GM23338 (cell line): ENCODE results near the gene SEZ6L. TPM values are rescaled to one million over a fixed set of nuclear protein-coding genes. Genes with fewer than 3 reads are reported as not detected.

Experiments used
- ATAC-seq: fragments of 200-7000 bp; cut with Tn5 transposase; 3 replicates; pipeline ENCODE4 v1.9.1; 2020
- DNase-seq: peaks from one replicate; pipeline ENCODE4 v3.0.0-alpha.2; 2015; ENCODE audit warnings: low spot score
- H2AFZ ChIP-seq: fragments of 200-600 bp; sonication (generic); 2 replicates; pipeline ENCODE4 v1.8.0; 2016; ENCODE audit warnings: antibody characterized with exemption, mild to moderate bottlenecking, moderate library complexity
- H3F3A ChIP-seq: fragments of 200-600 bp; sonication (generic); replicated peaks from 2 replicates; pipeline ENCODE4 v1.8.0; 2017; ENCODE audit warnings: antibody characterized with exemption, mixed run types, low read depth
- H3K27ac ChIP-seq: fragments of 200-600 bp; sonication (generic); 2 replicates; pipeline ENCODE4 v1.6.1; 2016; ENCODE audit warnings: low read depth
- H3K27me3 ChIP-seq: fragments of 200-600 bp; sonication (generic); 2 replicates; pipeline ENCODE4 v1.8.0; 2016; ENCODE audit warnings: mild to moderate bottlenecking, mixed run types, moderate library complexity; ENCODE audit not compliant: insufficient read depth
- H3K36me3 ChIP-seq: fragments of 200-600 bp; sonication (generic); 2 replicates; pipeline ENCODE4 v1.8.0; 2016; ENCODE audit warnings: mild to moderate bottlenecking; ENCODE audit not compliant: insufficient read depth
- H3K4me1 ChIP-seq: fragments of 200-600 bp; sonication (generic); 2 replicates; pipeline ENCODE4 v1.8.0; 2016; ENCODE audit warnings: mild to moderate bottlenecking, moderate library complexity; ENCODE audit not compliant: insufficient read depth
- H3K4me2 ChIP-seq: fragments of 200-600 bp; sonication (generic); 2 replicates; pipeline ENCODE4 v1.7.1; 2017; ENCODE audit warnings: mixed run types
- H3K4me3 ChIP-seq: fragments of 200-600 bp; sonication (generic); 2 replicates; pipeline ENCODE4 v1.6.1; 2016; ENCODE audit warnings: mixed run types
- H3K79me2 ChIP-seq: fragments of 200-600 bp; sonication (generic); replicated peaks from 2 replicates; pipeline ENCODE4 v1.8.0; 2017; ENCODE audit warnings: mild to moderate bottlenecking; ENCODE audit not compliant: insufficient read depth
- H3K9me2 ChIP-seq: fragments of 200-600 bp; sonication (generic); 2 replicates; pipeline ENCODE4 v1.8.0; 2017; ENCODE audit not compliant: insufficient read depth
- H4K20me1 ChIP-seq: fragments of 200-600 bp; sonication (generic); replicated peaks from 2 replicates; pipeline ENCODE4 v1.8.0; 2017; ENCODE audit warnings: mild to moderate bottlenecking; ENCODE audit not compliant: insufficient read depth
- H3K27ac Mint-ChIP-seq: 2 replicates; pipeline ENCODE4 v1.8.0; 2020; ENCODE audit warnings: inconsistent platforms, mild to moderate bottlenecking, moderate library complexity, mixed read lengths
- H3K27me3 Mint-ChIP-seq: 3 replicates; pipeline ENCODE4 v1.8.0; 2022; ENCODE audit warnings: low read depth, mild to moderate bottlenecking, moderate library complexity, mixed read lengths, inconsistent platforms; ENCODE audit not compliant: insufficient read depth, poor library complexity
- H3K36me3 Mint-ChIP-seq: 3 replicates; pipeline ENCODE4 v1.8.0; 2021; ENCODE audit warnings: low read depth, mild to moderate bottlenecking, inconsistent platforms, moderate library complexity, mixed read lengths
- H3K4me1 Mint-ChIP-seq: 3 replicates; pipeline ENCODE4 v1.8.0; 2020; ENCODE audit warnings: mild to moderate bottlenecking, inconsistent platforms, mixed read lengths
- H3K4me3 Mint-ChIP-seq: 3 replicates; pipeline ENCODE4 v1.8.0; 2021; ENCODE audit warnings: moderate library complexity, mild to moderate bottlenecking, inconsistent platforms, mixed read lengths
- H3K9me3 Mint-ChIP-seq: 3 replicates; pipeline ENCODE4 v1.8.0; 2020; ENCODE audit warnings: moderate library complexity, mild to moderate bottlenecking, inconsistent platforms, mixed read lengths
- CREB1 ChIP-seq: fragments of 250-450 bp; sonication (Bioruptor Pico); IDR thresholded peaks from 2 replicates; pipeline ENCODE4 v1.5.0; 2020; ENCODE audit warnings: low read depth, mild to moderate bottlenecking, moderate library complexity
- EZH2phosphoT487 ChIP-seq: fragments of 200-600 bp; sonication (generic); IDR thresholded peaks from one replicate; pipeline ENCODE4 v1.8.1; 2018; ENCODE audit warnings: antibody characterized with exemption; ENCODE audit not compliant: unreplicated experiment
- JUNB ChIP-seq: IDR thresholded peaks from one replicate; pipeline ENCODE4 v1.6.1; 2016; ENCODE audit warnings: antibody characterized with exemption; ENCODE audit not compliant: unreplicated experiment
- NANOG ChIP-seq: IDR thresholded peaks from 2 replicates; pipeline ENCODE4 v1.6.1; 2016; ENCODE audit warnings: antibody characterized with exemption, borderline replicate concordance
- POLR2AphosphoS5 ChIP-seq: IDR thresholded peaks from 2 replicates; pipeline ENCODE4 v1.6.1; 2016; ENCODE audit warnings: antibody characterized with exemption, low read depth
- STAT1 ChIP-seq: IDR thresholded peaks from one replicate; pipeline ENCODE4 v1.6.1; 2016; ENCODE audit warnings: antibody characterized with exemption; ENCODE audit not compliant: unreplicated experiment
- ZNF114 ChIP-seq: fragments of 250-450 bp; sonication (Bioruptor Pico); IDR thresholded peaks from 2 replicates; pipeline ENCODE4 v1.5.0; 2020; ENCODE audit warnings: mild to moderate bottlenecking, moderate library complexity
- ZNF331 ChIP-seq: fragments of 250-450 bp; sonication (Bioruptor Pico); IDR thresholded peaks from 2 replicates; pipeline ENCODE4 v1.5.0; 2020; ENCODE audit warnings: low read depth, mild to moderate bottlenecking, moderate library complexity
- polyA plus RNA-seq: library from polyadenylated mRNA; unstranded; fragments of >200 nt; fragmentation: Nextera tagmentation; extraction: Ambion mirVana; gene quantifications from 2 replicates; pipeline ENCODE4 v1.2.1, GENCODE V29; 2016
- total RNA-seq: library from RNA; depleted of rRNA; stranded (reverse); fragments of >200 nt; shearing (Covaris generic); gene quantifications from 2 replicates; pipeline ENCODE4 v1.2.3, GENCODE V29; 2014
- TF ChIP-seq, protein P1 (sequence below): fragments of 250-450 bp; sonication (Bioruptor Pico); IDR thresholded peaks from 2 replicates; pipeline ENCODE4 v1.5.0; 2020; ENCODE audit warnings: mild to moderate bottlenecking, moderate library complexity
- TF ChIP-seq, protein P2 (sequence below): IDR thresholded peaks from one replicate; pipeline ENCODE4 v1.6.1; 2018; ENCODE audit warnings: antibody characterized with exemption; ENCODE audit not compliant: unreplicated experiment
- TF ChIP-seq, protein P3 (sequence below): IDR thresholded peaks from 2 replicates; pipeline ENCODE4 v1.6.1; 2016; ENCODE audit warnings: antibody characterized with exemption

Gene SEZ6L
- total and polyA plus RNA-seq, 2 experiments from 2014 or later = 0.13 to 0.24 TPM

DNA sequence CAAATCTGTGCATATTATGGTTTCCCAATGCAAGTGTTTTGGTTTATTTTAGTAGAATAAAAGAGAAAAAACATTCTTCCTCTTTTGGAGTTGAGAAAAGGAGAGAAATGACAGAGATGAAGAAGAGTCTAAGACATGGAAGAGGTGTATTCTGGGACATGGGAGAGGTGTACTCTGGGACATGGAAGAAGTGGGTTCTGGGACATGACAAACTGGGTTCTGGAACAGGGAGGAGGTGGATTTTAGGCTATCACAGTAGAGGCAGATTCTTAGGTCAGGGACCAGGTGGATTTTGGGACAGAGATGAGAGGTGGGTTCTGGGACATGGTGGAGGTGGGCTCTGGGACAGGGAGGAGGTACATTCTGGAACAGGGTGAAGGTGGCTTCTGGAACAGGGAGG, 257.7 kb downstream of the SEZ6L start:
- Mint-ChIP-seq H3K36me3 (peaks cover 4% of the 10 kb centered on the region; the same call in 1 of the 3 replicates), H3K27me3 (peaks cover 23% of the 10 kb centered on the region), H3K27ac (no peak overlapping the region), H3K4me3 (peak overlapping the region; percentile 32; the same call in 2 of the 3 replicates), H3K9me3 (peaks cover 3% of the 10 kb centered on the region; the same call in 2 of the 3 replicates), H3K4me1 (peaks cover 14% of the 10 kb centered on the region)
- Histone ChIP-seq H3K79me2 (no peaks in the 10 kb centered on the region; the same call in 1 of the 2 replicates), H3K27ac (no peak overlapping the region), H3K4me2 (no peak overlapping the region), H3K9me2 (peaks cover 3% of the 10 kb centered on the region; the same call in 1 of the 2 replicates), H4K20me1 (no peaks in the 10 kb centered on the region; the same call in 1 of the 2 replicates), H2AFZ (no peak overlapping the region), H3K4me3 (no peak overlapping the region), H3K27me3 (peaks cover 24% of the 10 kb centered on the region), H3K36me3 (no peaks in the 10 kb centered on the region), H3K4me1 (peaks cover 12% of the 10 kb centered on the region; the same call in 1 of the 2 replicates), H3F3A (peaks cover 8% of the 10 kb centered on the region)
- DNase-seq (no peak), ATAC-seq (no peak)
- no peak for TF ChIP-seq NANOG
- TF ChIP-seq JUNB = no peak
- TF ChIP-seq EZH2phosphoT487 = no peak
- TF ChIP-seq ZNF114 (CRISPR knock-in tag) = no peak
- no peak for TF ChIP-seq ZNF331
- TF ChIP-seq STAT1 = no peak
- TF ChIP-seq, protein P1, sequence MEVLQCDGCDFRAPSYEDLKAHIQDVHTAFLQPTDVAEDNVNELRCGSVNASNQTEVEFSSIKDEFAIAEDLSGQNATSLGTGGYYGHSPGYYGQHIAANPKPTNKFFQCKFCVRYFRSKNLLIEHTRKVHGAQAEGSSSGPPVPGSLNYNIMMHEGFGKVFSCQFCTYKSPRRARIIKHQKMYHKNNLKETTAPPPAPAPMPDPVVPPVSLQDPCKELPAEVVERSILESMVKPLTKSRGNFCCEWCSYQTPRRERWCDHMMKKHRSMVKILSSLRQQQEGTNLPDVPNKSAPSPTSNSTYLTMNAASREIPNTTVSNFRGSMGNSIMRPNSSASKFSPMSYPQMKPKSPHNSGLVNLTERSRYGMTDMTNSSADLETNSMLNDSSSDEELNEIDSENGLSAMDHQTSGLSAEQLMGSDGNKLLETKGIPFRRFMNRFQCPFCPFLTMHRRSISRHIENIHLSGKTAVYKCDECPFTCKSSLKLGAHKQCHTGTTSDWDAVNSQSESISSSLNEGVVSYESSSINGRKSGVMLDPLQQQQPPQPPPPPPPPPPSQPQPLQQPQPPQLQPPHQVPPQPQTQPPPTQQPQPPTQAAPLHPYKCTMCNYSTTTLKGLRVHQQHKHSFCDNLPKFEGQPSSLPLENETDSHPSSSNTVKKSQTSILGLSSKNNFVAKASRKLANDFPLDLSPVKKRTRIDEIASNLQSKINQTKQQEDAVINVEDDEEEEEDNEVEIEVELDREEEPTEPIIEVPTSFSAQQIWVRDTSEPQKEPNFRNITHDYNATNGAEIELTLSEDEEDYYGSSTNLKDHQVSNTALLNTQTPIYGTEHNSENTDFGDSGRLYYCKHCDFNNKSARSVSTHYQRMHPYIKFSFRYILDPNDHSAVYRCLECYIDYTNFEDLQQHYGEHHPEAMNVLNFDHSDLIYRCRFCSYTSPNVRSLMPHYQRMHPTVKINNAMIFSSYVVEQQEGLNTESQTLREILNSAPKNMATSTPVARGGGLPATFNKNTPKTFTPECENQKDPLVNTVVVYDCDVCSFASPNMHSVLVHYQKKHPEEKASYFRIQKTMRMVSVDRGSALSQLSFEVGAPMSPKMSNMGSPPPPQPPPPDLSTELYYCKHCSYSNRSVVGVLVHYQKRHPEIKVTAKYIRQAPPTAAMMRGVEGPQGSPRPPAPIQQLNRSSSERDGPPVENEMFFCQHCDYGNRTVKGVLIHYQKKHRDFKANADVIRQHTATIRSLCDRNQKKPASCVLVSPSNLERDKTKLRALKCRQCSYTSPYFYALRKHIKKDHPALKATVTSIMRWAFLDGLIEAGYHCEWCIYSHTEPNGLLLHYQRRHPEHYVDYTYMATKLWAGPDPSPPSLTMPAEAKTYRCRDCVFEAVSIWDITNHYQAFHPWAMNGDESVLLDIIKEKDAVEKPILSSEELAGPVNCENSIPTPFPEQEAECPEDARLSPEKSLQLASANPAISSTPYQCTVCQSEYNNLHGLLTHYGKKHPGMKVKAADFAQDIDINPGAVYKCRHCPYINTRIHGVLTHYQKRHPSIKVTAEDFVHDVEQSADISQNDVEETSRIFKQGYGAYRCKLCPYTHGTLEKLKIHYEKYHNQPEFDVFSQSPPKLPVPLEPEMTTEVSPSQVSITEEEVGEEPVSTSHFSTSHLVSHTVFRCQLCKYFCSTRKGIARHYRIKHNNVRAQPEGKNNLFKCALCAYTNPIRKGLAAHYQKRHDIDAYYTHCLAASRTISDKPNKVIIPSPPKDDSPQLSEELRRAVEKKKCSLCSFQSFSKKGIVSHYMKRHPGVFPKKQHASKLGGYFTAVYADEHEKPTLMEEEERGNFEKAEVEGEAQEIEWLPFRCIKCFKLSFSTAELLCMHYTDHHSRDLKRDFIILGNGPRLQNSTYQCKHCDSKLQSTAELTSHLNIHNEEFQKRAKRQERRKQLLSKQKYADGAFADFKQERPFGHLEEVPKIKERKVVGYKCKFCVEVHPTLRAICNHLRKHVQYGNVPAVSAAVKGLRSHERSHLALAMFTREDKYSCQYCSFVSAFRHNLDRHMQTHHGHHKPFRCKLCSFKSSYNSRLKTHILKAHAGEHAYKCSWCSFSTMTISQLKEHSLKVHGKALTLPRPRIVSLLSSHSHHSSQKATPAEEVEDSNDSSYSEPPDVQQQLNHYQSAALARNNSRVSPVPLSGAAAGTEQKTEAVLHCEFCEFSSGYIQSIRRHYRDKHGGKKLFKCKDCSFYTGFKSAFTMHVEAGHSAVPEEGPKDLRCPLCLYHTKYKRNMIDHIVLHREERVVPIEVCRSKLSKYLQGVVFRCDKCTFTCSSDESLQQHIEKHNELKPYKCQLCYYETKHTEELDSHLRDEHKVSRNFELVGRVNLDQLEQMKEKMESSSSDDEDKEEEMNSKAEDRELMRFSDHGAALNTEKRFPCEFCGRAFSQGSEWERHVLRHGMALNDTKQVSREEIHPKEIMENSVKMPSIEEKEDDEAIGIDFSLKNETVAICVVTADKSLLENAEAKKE (CRISPR knock-in tag) = no peak
- TF ChIP-seq, protein P2, sequence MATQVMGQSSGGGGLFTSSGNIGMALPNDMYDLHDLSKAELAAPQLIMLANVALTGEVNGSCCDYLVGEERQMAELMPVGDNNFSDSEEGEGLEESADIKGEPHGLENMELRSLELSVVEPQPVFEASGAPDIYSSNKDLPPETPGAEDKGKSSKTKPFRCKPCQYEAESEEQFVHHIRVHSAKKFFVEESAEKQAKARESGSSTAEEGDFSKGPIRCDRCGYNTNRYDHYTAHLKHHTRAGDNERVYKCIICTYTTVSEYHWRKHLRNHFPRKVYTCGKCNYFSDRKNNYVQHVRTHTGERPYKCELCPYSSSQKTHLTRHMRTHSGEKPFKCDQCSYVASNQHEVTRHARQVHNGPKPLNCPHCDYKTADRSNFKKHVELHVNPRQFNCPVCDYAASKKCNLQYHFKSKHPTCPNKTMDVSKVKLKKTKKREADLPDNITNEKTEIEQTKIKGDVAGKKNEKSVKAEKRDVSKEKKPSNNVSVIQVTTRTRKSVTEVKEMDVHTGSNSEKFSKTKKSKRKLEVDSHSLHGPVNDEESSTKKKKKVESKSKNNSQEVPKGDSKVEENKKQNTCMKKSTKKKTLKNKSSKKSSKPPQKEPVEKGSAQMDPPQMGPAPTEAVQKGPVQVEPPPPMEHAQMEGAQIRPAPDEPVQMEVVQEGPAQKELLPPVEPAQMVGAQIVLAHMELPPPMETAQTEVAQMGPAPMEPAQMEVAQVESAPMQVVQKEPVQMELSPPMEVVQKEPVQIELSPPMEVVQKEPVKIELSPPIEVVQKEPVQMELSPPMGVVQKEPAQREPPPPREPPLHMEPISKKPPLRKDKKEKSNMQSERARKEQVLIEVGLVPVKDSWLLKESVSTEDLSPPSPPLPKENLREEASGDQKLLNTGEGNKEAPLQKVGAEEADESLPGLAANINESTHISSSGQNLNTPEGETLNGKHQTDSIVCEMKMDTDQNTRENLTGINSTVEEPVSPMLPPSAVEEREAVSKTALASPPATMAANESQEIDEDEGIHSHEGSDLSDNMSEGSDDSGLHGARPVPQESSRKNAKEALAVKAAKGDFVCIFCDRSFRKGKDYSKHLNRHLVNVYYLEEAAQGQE = no peak
- TF ChIP-seq, protein P3, sequence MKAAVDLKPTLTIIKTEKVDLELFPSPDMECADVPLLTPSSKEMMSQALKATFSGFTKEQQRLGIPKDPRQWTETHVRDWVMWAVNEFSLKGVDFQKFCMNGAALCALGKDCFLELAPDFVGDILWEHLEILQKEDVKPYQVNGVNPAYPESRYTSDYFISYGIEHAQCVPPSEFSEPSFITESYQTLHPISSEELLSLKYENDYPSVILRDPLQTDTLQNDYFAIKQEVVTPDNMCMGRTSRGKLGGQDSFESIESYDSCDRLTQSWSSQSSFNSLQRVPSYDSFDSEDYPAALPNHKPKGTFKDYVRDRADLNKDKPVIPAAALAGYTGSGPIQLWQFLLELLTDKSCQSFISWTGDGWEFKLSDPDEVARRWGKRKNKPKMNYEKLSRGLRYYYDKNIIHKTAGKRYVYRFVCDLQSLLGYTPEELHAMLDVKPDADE = no peak
- TF ChIP-seq POLR2AphosphoS5 = no peak
- no peak for TF ChIP-seq CREB1 (CRISPR knock-in tag)
